SJCRH30 (cell line): ENCODE results near the gene PLEKHM3. TPM values are rescaled to one million over a fixed set of nuclear protein-coding genes. Genes with fewer than 3 reads are reported as not detected.

ENCODE experiments used
- DNase-seq, 2 experiments: peaks; one replicate each; pipeline ENCODE4 v3.0.0-alpha.2; 2015 to 2020
- H3K27ac ChIP-seq: fragments of 250-450 bp; sonication (Bioruptor Pico); 2 replicates; pipeline ENCODE4 v1.5.1; 2020; ENCODE audit warnings: mild to moderate bottlenecking, moderate library complexity
- H3K27me3 ChIP-seq: fragments of 250-450 bp; sonication (Bioruptor Pico); 2 replicates; pipeline ENCODE4 v1.5.1; 2020; ENCODE audit warnings: mild to moderate bottlenecking, moderate library complexity
- H3K36me3 ChIP-seq: fragments of 250-450 bp; sonication (Bioruptor Pico); 2 replicates; pipeline ENCODE4 v1.5.1; 2020; ENCODE audit warnings: mild to moderate bottlenecking, moderate library complexity
- H3K4me1 ChIP-seq: fragments of 250-450 bp; sonication (Bioruptor Pico); 2 replicates; pipeline ENCODE4 v1.5.1; 2020; ENCODE audit warnings: mild to moderate bottlenecking, moderate library complexity
- H3K4me3 ChIP-seq: fragments of 250-450 bp; sonication (Bioruptor Pico); 2 replicates; pipeline ENCODE4 v1.5.1; 2020; ENCODE audit warnings: mild to moderate bottlenecking, moderate library complexity
- H3K9me3 ChIP-seq: fragments of 250-450 bp; sonication (Bioruptor Pico); replicated peaks from 2 replicates; pipeline ENCODE4 v1.5.1; 2020; ENCODE audit warnings: mild to moderate bottlenecking, moderate library complexity
- total RNA-seq: library from RNA; depleted of rRNA; stranded (reverse); fragments of >200 nt; shearing (Covaris generic); gene quantifications from 2 replicates; pipeline ENCODE4 v1.2.3, GENCODE V29; 2014; rRNA removed

Gene PLEKHM3
- total RNA-seq, 1 experiment from 2014 or later = 6.1 TPM

- no peaks in the 10 kb centered on the region for H3K9me3 ChIP-seq
- H3K4me1 ChIP-seq = no peaks in the 10 kb centered on the region
- H3K4me3 ChIP-seq = no peak overlapping the region
- no peaks in the 10 kb centered on the region for H3K27me3 ChIP-seq
- H3K36me3 ChIP-seq = no peaks in the 10 kb centered on the region
- H3K27ac ChIP-seq = no peak overlapping the region
- DNase-seq = no peak
These were observed 245.8 kb downstream of the PLEKHM3 start for GRCh38 chr2:207779523-207779922.

GRCh38 chr2:207778298-207778882, 246.9 kb downstream of the PLEKHM3 start:
- Histone ChIP-seq H3K27me3 (no peaks in the 10 kb centered on the region), H3K4me1 (no peaks in the 10 kb centered on the region), H3K4me3 (no peak overlapping the region), H3K36me3 (no peaks in the 10 kb centered on the region), H3K9me3 (no peaks in the 10 kb centered on the region), H3K27ac (no peak overlapping the region)
- no peak for DNase-seq

GRCh38 chr2:207777124-207777523, 248.2 kb downstream of the PLEKHM3 start:
- H3K27ac ChIP-seq = no peak overlapping the region
- H3K36me3 ChIP-seq = no peaks in the 10 kb centered on the region
- H3K27me3 ChIP-seq = no peaks in the 10 kb centered on the region
- H3K9me3 ChIP-seq = no peaks in the 10 kb centered on the region
- H3K4me1 ChIP-seq = no peaks in the 10 kb centered on the region
- no peak overlapping the region for H3K4me3 ChIP-seq
- DNase-seq = no peak

- DNase-seq = no peak
- Histone ChIP-seq H3K27ac (no peak overlapping the region), H3K4me3 (no peak overlapping the region), H3K4me1 (no peaks in the 10 kb centered on the region), H3K27me3 (no peaks in the 10 kb centered on the region), H3K9me3 (no peaks in the 10 kb centered on the region), H3K36me3 (no peaks in the 10 kb centered on the region)
These were observed 249.9 kb downstream of the PLEKHM3 start for GRCh38 chr2:207775473-207775872.

- DNase-seq = no peak
- H3K4me1 ChIP-seq = no peaks in the 10 kb centered on the region
- no peak overlapping the region for H3K27ac ChIP-seq
- no peaks in the 10 kb centered on the region for H3K36me3 ChIP-seq
- H3K27me3 ChIP-seq = no peaks in the 10 kb centered on the region
- no peak overlapping the region for H3K4me3 ChIP-seq
- no peaks in the 10 kb centered on the region for H3K9me3 ChIP-seq
These were observed 252.5 kb downstream of the PLEKHM3 start for GRCh38 chr2:207772844-207773205.

- Histone ChIP-seq H3K4me1 (no peaks in the 10 kb centered on the region), H3K27ac (no peak overlapping the region), H3K27me3 (no peaks in the 10 kb centered on the region), H3K36me3 (no peaks in the 10 kb centered on the region), H3K4me3 (no peak overlapping the region), H3K9me3 (no peaks in the 10 kb centered on the region)
- peak in 1 of 2 experiments; percentile 23 for DNase-seq
These were observed 253.1 kb downstream of the PLEKHM3 start for GRCh38 chr2:207772081-207772843.

- Histone ChIP-seq H3K9me3 (no peaks in the 10 kb centered on the region), H3K27ac (no peak overlapping the region)
These were observed 253.9 kb downstream of the PLEKHM3 start for GRCh38 chr2:207771421-207771820.

More at GRCh38 chr2:207771421-207771820, 253.9 kb downstream of the PLEKHM3 start:
- Histone ChIP-seq H3K4me3 (no peak overlapping the region), H3K4me1 (no peaks in the 10 kb centered on the region), H3K36me3 (no peaks in the 10 kb centered on the region), H3K27me3 (no peaks in the 10 kb centered on the region)
- DNase-seq = no peak

Other genes with a start within 250 kb of the PLEKHM3 start
- gene CRYGD, start 99.0 kb upstream of the PLEKHM3 start, total RNA-seq = not detected in 2 replicates
- not detected in 2 replicates for gene CRYGC, start 104.3 kb upstream of the PLEKHM3 start, total RNA-seq
- not detected in 2 replicates for gene CRYGB, start 120.6 kb upstream of the PLEKHM3 start, total RNA-seq
- not detected in 2 replicates for gene CRYGA, start 138.1 kb upstream of the PLEKHM3 start, total RNA-seq
- not detected in 2 replicates for gene C2orf80, start 164.5 kb upstream of the PLEKHM3 start, total RNA-seq
- 61.1 and 66.4 TPM in 2 replicates for gene IDH1, start 229.5 kb upstream of the PLEKHM3 start, total RNA-seq
- gene PIKFYVE, start 240.7 kb upstream of the PLEKHM3 start, total RNA-seq = 34.2 and 36.6 TPM in 2 replicates